GM18499 (cell line): ENCODE data around the gene CCDC127.

ENCODE experiments used
- ATAC-seq: cut with Tn5 transposase; IDR thresholded peaks from one replicate; pipeline ENCODE4 v1.9.1; 2021; ENCODE audit warnings: moderate number of reproducible peaks; ENCODE audit not compliant: insufficient read depth, unreplicated experiment

Gene CCDC127

GRCh38 chr5:191949-192690 is 25.8 kb downstream of the CCDC127 start:
- ATAC-seq, result no peak

DNA sequence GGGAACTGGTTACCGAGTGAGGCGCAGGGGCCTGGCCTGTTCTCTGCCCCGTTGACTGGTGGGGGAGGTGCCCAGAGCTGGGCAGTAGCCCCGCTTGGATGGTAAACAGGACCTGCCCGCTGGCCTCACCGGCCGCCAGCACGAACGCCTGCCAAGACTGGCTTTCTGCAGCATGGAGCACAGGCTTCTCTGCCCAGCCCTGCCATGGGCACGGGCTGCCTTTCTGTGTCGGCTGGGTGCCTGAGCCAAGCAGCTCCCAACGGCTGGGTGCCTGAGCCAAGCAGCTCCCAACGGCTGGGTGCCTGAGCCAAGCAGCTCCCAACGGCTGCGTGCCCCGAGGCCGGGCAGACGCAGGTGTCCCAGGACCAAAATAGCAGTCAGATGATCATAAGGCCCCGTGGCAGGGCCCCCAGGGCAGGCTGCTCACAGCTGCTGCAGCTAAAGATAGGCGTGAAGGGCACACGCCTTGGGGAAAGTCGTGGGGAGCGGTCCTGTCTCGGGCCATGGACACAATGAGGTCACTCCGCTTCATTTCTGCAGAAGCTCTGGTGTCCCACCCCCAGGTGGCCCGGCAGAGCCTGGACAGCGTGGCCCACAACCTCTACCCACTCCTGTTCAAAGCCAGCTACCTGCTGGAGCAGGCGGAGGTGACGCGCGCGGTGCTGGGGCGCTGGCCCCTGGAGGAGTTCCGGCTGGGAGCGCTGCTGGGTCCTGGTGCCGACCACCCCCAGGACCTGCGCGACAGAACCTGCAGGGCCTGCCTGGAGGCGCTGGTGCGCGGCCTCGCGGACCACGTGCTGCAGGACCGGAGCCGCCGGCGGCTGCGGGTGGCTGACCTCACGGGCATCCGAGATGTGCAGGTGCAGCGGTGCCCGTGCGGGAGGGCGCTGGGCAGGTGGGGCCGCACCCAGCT is 26.7 kb downstream of the CCDC127 start, which contains the start of gene LRRC14B:
Gene LRRC14B (plus strand): TSS at position 460 of the 913 bp plus-strand sequence. CDS start 44 bp downstream, at position 504.
- no peak for ATAC-seq

DNA sequence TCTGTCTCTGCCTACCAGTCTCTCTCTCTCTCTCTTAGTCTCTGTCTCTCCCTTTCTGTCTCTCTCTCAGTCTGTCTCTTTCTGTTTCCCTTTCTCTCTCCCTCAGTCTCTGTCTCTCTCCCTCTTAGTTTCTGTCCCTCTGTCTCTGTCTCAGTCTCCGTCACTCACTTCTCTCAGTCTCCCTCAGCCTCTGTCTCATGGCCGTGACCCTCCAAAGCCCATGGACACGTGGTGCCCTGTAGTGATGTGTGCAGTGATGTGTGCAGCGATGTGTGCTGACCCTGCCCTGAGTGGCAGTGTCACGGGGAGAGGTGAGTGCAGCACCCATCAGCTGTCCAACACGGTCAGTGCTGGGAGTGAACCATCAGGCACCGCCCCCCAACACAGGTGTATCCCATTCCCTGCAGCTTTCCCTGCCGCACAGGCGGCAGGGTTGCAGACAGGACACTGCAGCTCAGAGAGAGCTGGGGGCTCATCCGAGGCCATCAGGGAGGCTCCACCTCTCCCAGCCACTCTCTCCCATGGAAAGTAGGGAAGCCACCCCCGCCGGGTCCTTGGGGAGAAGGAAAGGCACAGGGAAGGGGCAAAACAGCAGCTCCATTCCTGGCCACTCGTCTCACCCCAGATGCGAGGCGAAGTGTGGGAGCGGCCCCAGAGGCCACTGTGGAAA is 27.5 kb downstream of the CCDC127 start:
- no peak for ATAC-seq

GRCh38 chr5:189976-190365 is 28.0 kb downstream of the CCDC127 start:
- ATAC-seq, result no peak

GRCh38 chr5:189486-189885 is 28.5 kb downstream of the CCDC127 start:
- ATAC-seq, result no peak

- no peak for ATAC-seq
These were observed 29.2 kb downstream of the CCDC127 start for GRCh38 chr5:188488-189481.

DNA sequence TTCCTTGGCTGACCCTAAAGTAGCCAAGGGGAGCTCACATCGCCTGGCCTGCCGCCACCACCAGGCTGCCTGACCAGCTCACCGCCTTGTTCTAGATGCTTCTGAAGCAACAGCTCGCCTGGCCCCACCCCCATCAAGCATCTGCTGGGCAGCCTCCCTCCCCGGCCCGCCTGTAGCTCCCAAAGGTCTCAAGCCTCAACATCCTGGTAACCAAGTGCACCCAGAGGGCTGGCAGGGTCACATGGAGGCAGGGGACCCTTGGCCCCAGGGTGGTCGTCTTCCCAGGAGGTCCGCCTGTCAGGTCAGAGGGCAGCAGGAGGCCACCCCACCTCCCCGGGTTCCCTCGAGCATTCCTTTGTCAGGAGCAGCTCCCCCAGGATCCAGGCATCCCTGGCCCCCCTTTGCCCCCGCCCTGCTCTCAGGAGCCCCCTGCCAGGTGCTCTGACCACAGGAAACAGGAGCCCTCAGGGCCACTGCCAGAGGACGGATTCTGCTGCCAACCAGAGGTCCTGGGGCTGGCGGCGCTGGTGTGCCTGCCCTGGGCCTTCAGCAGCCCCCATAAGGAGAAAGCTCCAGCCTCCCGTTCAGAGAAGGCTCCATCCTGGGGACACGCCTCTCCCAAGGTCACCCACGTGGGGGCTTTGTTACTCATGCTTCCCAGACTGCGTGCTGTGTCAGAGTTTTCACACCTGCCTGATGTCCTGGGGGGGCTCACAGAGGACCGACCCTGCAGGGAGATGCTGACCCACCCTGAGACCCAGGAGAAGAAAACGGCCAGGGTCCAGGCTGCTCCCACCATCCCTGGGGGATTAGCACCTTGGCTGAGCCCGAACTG is 30.1 kb downstream of the CCDC127 start:
- no peak for ATAC-seq

GRCh38 chr5:187042-187431 is 30.9 kb downstream of the CCDC127 start:
- ATAC-seq, result no peak

DNA sequence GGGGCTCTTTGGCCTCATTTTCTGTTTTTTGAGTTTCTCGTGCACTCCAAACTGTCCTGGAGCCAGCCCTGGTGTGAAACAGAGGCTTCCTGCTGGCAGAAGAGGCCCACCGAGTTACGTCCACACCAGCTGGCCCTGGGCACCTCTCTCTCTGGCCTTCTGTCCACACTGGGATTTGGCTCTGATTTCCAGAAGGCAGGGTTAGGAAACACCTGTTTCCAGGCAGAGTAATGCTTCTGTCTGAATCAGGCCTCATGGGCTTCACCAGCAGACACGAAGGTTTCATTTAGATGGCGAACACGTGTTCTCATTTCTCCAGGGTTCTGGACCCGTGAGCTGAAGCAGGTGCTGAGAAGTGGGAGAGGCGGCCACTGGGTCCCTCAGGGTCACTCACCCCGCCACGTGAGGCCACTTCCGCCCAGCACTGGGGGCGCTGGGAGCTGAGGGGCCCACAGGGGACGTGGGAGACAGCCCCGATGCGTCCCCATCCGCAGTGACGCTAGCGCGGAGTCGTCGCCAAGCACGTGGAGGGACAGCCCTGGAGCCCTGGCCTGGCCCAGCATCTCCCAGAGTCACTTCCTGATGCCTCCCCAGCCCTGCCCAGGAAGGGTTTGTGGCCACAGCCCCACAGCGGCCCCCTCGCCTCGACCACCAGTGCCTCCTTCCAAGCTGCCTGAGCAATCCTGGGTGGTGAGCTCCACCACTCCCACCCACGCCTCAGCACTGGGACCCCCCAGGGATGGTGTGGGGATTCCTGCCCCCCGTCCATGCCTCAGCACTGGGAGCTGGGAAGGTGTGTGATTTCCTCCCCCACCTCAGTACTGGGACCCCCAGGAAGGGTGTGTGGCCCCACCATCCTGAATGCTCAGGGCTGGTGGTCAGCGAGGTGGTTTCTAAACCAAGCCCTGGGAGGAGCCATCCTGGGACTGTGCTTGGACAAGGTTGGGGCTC is 31.6 kb downstream of the CCDC127 start:
- no peak for ATAC-seq

GRCh38 chr5:185095-186070 is 32.6 kb downstream of the CCDC127 start:
- no peak for ATAC-seq

DNA sequence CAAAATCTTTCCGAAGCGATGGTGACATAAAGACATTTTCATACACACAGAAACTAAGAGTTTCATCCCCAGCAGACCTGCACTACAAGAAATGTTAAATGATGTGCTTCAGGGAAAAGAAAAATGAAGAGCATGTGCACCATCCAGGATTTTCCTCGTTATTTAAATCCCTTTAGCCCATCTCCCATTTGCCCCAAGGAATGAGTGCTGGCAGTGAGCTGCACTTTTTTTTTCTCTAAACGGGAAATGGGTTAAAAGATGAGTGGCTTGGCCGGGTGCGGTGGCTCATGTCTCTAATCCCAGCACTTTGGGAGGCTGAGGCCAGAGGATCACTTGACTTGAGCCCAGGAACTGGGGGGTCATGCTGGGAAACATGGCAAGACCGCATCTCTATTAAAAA is 33.5 kb downstream of the CCDC127 start:
- ATAC-seq, result no peak

DNA sequence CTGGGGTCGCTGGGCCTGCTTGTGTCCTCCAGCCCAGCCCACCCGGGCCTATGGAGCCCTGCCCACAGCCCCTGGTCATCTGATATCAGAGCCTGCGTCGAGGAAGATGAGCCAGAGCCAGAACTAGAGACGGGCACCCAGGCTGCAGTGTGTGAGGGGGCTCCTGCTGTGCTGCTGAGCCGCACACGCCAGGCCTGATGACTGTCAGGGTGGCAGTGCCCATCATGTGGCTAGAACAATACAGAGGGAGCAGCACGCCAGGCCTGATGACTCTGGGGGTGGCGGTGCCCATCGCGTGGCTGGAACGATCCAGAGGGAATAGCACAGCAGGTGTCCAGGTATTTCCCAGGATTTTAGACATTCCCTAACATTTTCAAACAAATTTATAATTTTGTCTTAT is 35.8 kb downstream of the CCDC127 start:
- no peak for ATAC-seq

DNA sequence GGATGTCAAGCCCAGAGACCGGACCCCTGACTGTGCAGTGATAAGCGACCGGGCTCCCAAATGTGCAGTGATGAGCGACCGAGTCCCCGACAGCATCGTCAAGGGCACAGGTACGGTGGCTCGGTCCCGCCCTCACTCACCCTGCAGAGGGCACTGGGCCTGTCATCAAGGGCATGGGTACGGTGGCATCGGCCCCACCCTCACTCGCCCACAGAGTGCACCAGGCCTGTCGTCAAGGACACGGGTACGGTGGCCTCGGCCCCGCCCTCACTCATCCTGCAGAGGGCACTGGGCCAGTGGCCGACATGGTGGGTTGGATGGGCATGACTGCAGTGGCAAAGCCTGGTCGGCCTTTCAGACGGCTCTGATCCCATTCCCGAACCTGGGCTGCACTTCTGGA is 36.4 kb downstream of the CCDC127 start:
- ATAC-seq, result no peak

DNA sequence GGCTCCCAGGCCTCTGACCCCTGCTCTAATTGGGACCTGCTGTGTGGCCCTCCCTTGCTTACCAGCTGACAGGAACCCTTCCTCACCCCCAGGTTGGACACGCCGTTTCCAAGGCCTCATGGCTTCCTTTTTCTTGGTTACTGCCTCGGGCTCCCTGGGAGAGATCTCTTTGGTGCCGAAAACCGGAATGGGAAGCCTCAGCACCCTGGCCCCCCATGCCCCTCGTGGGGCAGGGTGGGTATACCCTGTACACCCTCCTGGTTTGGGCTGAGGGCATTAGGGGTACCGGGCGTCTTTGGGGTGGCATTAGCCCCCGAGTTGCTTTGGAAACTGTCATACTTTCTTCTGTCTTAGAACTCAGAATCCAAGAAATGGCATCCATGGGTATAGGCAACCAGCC is 36.8 kb downstream of the CCDC127 start:
- ATAC-seq, result no peak

GRCh38 chr5:180286-180918 is 37.6 kb downstream of the CCDC127 start:
- ATAC-seq, result no peak

DNA sequence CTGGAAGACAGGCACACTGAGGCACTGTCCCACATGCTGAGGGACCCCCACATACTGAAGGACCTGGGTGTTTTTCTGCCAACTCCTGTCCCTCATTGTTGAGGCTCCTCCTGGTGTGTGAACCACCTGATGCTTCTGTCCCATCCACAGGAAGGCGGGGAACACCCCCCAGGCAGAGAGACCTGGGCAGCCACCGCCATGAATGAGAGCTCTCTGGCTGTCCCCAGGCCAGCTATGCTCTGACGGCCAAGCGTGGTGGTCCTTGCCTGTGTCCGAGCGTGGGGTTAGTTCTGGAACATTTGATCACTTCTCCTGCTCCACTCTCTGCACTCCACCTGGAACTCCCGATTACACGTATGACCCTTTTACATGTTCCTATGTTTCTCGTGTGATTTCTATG is 38.6 kb downstream of the CCDC127 start:
- no peak for ATAC-seq
